ENCODE results near the gene STOM. TPM values are rescaled to one million over a fixed set of nuclear protein-coding genes. Genes with fewer than 3 reads are reported as not detected.
"Not testable (repeated sequence)": the region's sequence is repeated elsewhere in the genome, so short reads cannot be mapped to it uniquely, and the experiment has no call there.

The STOM gene
- total RNA-seq, 1 donor from 2014 or later = 11.0 TPM

GRCh38 chr9:121399126-121399882 is 29.3 kb upstream of the STOM start:
- Mint-ChIP-seq H3K27ac (no peak overlapping the region), H3K9me3 (ENCODE audit: low read depth) (peaks cover 11% of the 10 kb centered on the region), H3K4me3 (ENCODE audit: low read depth) (no peak overlapping the region), H3K4me1 (ENCODE audit: low read depth) (no peaks in the 10 kb centered on the region), H3K27me3 (no peaks in the 10 kb centered on the region), H3K36me3 (ENCODE audit: insufficient read depth) (peaks cover 1% of the 10 kb centered on the region)
- no peak for DNase-seq (ENCODE audit: low spot score, unreplicated experiment)
- TF ChIP-seq CTCF (IDR thresholded peaks at IDR 0.05; ENCODE audit: unreplicated experiment) = no peak

- TF ChIP-seq CTCF (IDR thresholded peaks at IDR 0.05; ENCODE audit: unreplicated experiment) = no peak
- DNase-seq (ENCODE audit: low spot score, unreplicated experiment) = no peak
- Mint-ChIP-seq H3K27ac (no peak overlapping the region), H3K27me3 (no peaks in the 10 kb centered on the region), H3K36me3 (ENCODE audit: insufficient read depth) (peaks cover 1% of the 10 kb centered on the region), H3K4me3 (ENCODE audit: low read depth) (no peak overlapping the region), H3K9me3 (ENCODE audit: low read depth) (peaks cover 11% of the 10 kb centered on the region), H3K4me1 (ENCODE audit: low read depth) (no peaks in the 10 kb centered on the region)
Measured at GRCh38 chr9:121398374-121398773, 28.3 kb upstream of the STOM start.

- not testable (repeated sequence) for H3K27ac Mint-ChIP-seq; H3K4me3 Mint-ChIP-seq (ENCODE audit: low read depth); H3K27me3 Mint-ChIP-seq; H3K4me1 Mint-ChIP-seq (ENCODE audit: low read depth); H3K36me3 Mint-ChIP-seq (ENCODE audit: insufficient read depth); DNase-seq (ENCODE audit: low spot score, unreplicated experiment)
- peaks cover 11% of the 10 kb centered on the region for H3K9me3 Mint-ChIP-seq (ENCODE audit: low read depth)
Measured at GRCh38 chr9:121397277-121397676, 27.2 kb upstream of the STOM start.

- H3K27ac Mint-ChIP-seq = no peak overlapping the region
- H3K4me1 Mint-ChIP-seq (ENCODE audit: low read depth) = no peaks in the 10 kb centered on the region
- no peaks in the 10 kb centered on the region for H3K27me3 Mint-ChIP-seq
- H3K36me3 Mint-ChIP-seq (ENCODE audit: insufficient read depth) = peaks cover 1% of the 10 kb centered on the region
- H3K4me3 Mint-ChIP-seq (ENCODE audit: low read depth) = no peak overlapping the region
- no peak for TF ChIP-seq CTCF (IDR thresholded peaks at IDR 0.05; ENCODE audit: unreplicated experiment)
- no peak for DNase-seq (ENCODE audit: low spot score, unreplicated experiment)
- peaks cover 11% of the 10 kb centered on the region for H3K9me3 Mint-ChIP-seq (ENCODE audit: low read depth)
Measured at GRCh38 chr9:121395558-121395957, 25.5 kb upstream of the STOM start.

GRCh38 chr9:121394292-121394691 is 24.2 kb upstream of the STOM start:
- TF ChIP-seq CTCF (IDR thresholded peaks at IDR 0.05; ENCODE audit: unreplicated experiment) = no peak
- Mint-ChIP-seq H3K4me1 (ENCODE audit: low read depth) (no peaks in the 10 kb centered on the region), H3K9me3 (ENCODE audit: low read depth) (peaks cover 11% of the 10 kb centered on the region), H3K27me3 (no peaks in the 10 kb centered on the region), H3K27ac (no peak overlapping the region), H3K36me3 (ENCODE audit: insufficient read depth) (peaks cover 1% of the 10 kb centered on the region), H3K4me3 (ENCODE audit: low read depth) (no peak overlapping the region)
- DNase-seq (ENCODE audit: low spot score, unreplicated experiment) = no peak

- DNase-seq (ENCODE audit: low spot score, unreplicated experiment) = no peak
- Mint-ChIP-seq H3K27ac (no peak overlapping the region), H3K9me3 (ENCODE audit: low read depth) (peaks cover 11% of the 10 kb centered on the region), H3K4me1 (ENCODE audit: low read depth) (no peaks in the 10 kb centered on the region), H3K36me3 (ENCODE audit: insufficient read depth) (peaks cover 1% of the 10 kb centered on the region), H3K27me3 (no peaks in the 10 kb centered on the region), H3K4me3 (ENCODE audit: low read depth) (no peak overlapping the region)
- no peak for TF ChIP-seq CTCF (IDR thresholded peaks at IDR 0.05; ENCODE audit: unreplicated experiment)
Measured at GRCh38 chr9:121393318-121393717, 23.3 kb upstream of the STOM start.

Data from progenitor cell of endocrine pancreas (in vitro differentiated cells).